Keratinocyte (primary cell): ENCODE results near the gene SOWAHA.

ENCODE experiments used
- CTCF ChIP-seq, 3 experiments: IDR thresholded peaks in 1 of 3; conservative IDR thresholded peaks in 1 of 3; optimal IDR thresholded peaks in 1 of 3; 2 replicates in 2 of 3; 3 replicates in 1 of 3; pipeline versions ENCODE3 to v1.5.1; 2011; ENCODE audit warnings: low read length in 3 of 3, mild to moderate bottlenecking in 3 of 3, moderate library complexity in 2 of 3, control low read depth in 1 of 3, inconsistent platforms in 1 of 3; ENCODE audit not compliant: insufficient read depth in 2 of 3; ENCODE audit errors: extremely low read depth in 1 of 3
- EZH2 ChIP-seq: IDR thresholded peaks from one replicate; pipeline ENCODE4 v1.6.1; 2012; ENCODE audit warnings: inconsistent platforms, mild to moderate bottlenecking, low read length, moderate library complexity

DNA sequence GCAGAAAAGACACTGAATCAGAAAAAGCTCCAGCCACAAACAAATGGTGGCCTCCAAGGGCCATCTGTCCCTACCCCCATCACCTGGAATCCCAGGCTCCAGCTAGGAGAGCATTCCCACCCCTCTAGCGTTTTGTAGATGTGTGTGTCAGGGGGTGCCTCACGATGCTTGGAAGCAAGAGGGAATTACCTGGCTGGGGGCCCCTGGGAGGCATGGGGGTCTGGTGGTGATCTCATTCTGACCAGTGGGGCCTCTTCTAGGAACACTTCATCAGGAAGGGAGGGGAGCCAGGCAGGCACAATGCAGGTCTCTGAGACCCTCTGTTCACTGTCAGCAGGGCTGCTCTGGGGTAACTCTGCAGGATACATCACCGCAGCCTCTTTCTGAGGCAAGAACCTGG lies 11.3 kb downstream of the SOWAHA start:
- no peak for TF ChIP-seq CTCF (optimal IDR thresholded peaks at IDR 0.05 in 1 of 3, IDR thresholded peaks at IDR 0.05 in 1 of 3, conservative IDR thresholded peaks at IDR 0.05 in 1 of 3; ENCODE audit: extremely low read depth in 1 of 3, insufficient read depth in 2 of 3, low read length in 3 of 3)
- TF ChIP-seq EZH2, result no peak
